Thyroid gland (tissue), 4 donors: ENCODE results near the gene CIRBP. TPM values are rescaled to one million over a fixed set of nuclear protein-coding genes. Genes with fewer than 3 reads are reported as not detected.

Experiments used
- DNase-seq, 2 donors: peaks; one replicate each; pipeline ENCODE4 v3.0.0-alpha.2; 2019
- H3K27ac ChIP-seq, 3 donors: fragments of 200-600 bp; sonication (generic); 1 replicate in 2 of 3; 2 replicates in 1 of 3; pipeline ENCODE4 v1.5.1; 2016 to 2019; ENCODE audit warnings: mild to moderate bottlenecking in 1 of 3, moderate library complexity in 1 of 3
- H3K27me3 ChIP-seq: fragments of 200-600 bp; sonication (generic); one replicate; pipeline ENCODE4 v1.5.1; 2019
- H3K36me3 ChIP-seq, 2 donors: fragments of 200-600 bp; sonication (generic); one replicate each; pipeline ENCODE4 v1.5.1; 2016 to 2019
- H3K4me1 ChIP-seq, 2 donors: fragments of 200-600 bp; sonication (generic); one replicate each; pipeline ENCODE4 v1.5.1; 2017 to 2019
- H3K4me3 ChIP-seq, 3 donors: fragments of 200-600 bp; sonication (generic); replicated peaks in 1 of 3; 1 replicate in 2 of 3; 2 replicates in 1 of 3; pipeline ENCODE4 v1.5.1; 2016; ENCODE audit warnings: mild to moderate bottlenecking in 1 of 3
- H3K9me3 ChIP-seq: fragments of 200-600 bp; sonication (generic); one replicate; pipeline ENCODE4 v1.5.1; 2017
- CTCF ChIP-seq, 6 experiments: fragments of 200-600 bp in 3 of 6; fragments of 450-650 bp in 3 of 6; sonication (generic) in 3 of 6; IDR thresholded peaks; one replicate each; pipeline ENCODE4 v1.5.1; 2016 to 2019; ENCODE audit warnings: antibody characterized with exemption in 6 of 6, mild to moderate bottlenecking in 2 of 6, inconsistent platforms in 1 of 6, moderate library complexity in 1 of 6
- POLR2A ChIP-seq, 2 donors: fragments of 450-650 bp; IDR thresholded peaks; one replicate each; pipeline ENCODE4 v1.6.1; 2017; ENCODE audit warnings: antibody characterized with exemption in 2 of 2, mild to moderate bottlenecking in 2 of 2, moderate library complexity in 1 of 2
- WGBS, 2 donors: methylation state at CpG; one replicate each; pipeline ENCODE4 v1.1.5; 2017; 5-methylcytosine and 5-hydroxymethylcytosine counted together
- intact Hi-C: fragments of 100-400 bp; cut with DNase I; formaldehyde crosslinking; loops from one replicate; pipeline ENCODE4 v1.15.1; 2023
- total RNA-seq, 4 donors: library from RNA; depleted of rRNA; stranded (reverse); fragments of >200 nt; gene quantifications; one replicate each; pipeline ENCODE4 v1.2.3, GENCODE V29; 2016

Gene CIRBP
- total RNA-seq, 4 donors from 2014 or later, result 679 to 1,194 (median 893) TPM

- no peak for TF ChIP-seq CTCF (IDR thresholded peaks at IDR 0.05)
- TF ChIP-seq POLR2A (IDR thresholded peaks at IDR 0.05), result no peak
- no peaks in the 10 kb centered on the region for H3K9me3 ChIP-seq
- intact Hi-C loops, result loop anchor here (10.0 kb wide), 1 partner anchor 238 kb away; the partner anchor contains the start of gene PLK5
- WGBS, 2 donors, result 52 to 54% methylated on average over 14 to 15 of the region's 38 CpGs
- no peaks in the 10 kb centered on the region for H3K36me3 ChIP-seq
- no peaks in the 10 kb centered on the region for H3K27me3 ChIP-seq
- no peaks in the 10 kb centered on the region for H3K4me1 ChIP-seq
- H3K4me3 ChIP-seq, result no peak overlapping the region
- H3K27ac ChIP-seq, result no peak overlapping the region
- DNase-seq, result no peak
These were observed 17.6 kb downstream of the CIRBP start for GRCh38 chr19:1286487-1287353.

GRCh38 chr19:1287354-1288225 is 18.5 kb downstream of the CIRBP start:
- no peaks in the 10 kb centered on the region for H3K4me1 ChIP-seq
- intact Hi-C loops, result loop anchor here (10.0 kb wide), 1 partner anchor 237 kb away; the partner anchor contains the start of gene PLK5
- no peaks in the 10 kb centered on the region for H3K36me3 ChIP-seq
- no peak for DNase-seq
- no peaks in the 10 kb centered on the region for H3K9me3 ChIP-seq
- no peak for TF ChIP-seq CTCF (IDR thresholded peaks at IDR 0.05)
- no peak for TF ChIP-seq POLR2A (IDR thresholded peaks at IDR 0.05)
- H3K27ac ChIP-seq, result no peak overlapping the region
- no peaks in the 10 kb centered on the region for H3K27me3 ChIP-seq
- no peak overlapping the region for H3K4me3 ChIP-seq
- 45 to 46% methylated on average over 12 to 42 of the region's 55 CpGs for WGBS, 2 donors

GRCh38 chr19:1288226-1288612 is 19.1 kb downstream of the CIRBP start:
- TF ChIP-seq CTCF (IDR thresholded peaks at IDR 0.05), result no peak
- TF ChIP-seq POLR2A (IDR thresholded peaks at IDR 0.05), result no peak
- intact Hi-C loops, result loop anchor here (10.0 kb wide), 1 partner anchor 237 kb away; the partner anchor contains the start of gene PLK5
- Histone ChIP-seq H3K27me3 (no peaks in the 10 kb centered on the region), H3K9me3 (no peaks in the 10 kb centered on the region), H3K4me1 (no peaks in the 10 kb centered on the region), H3K36me3 (no peaks in the 10 kb centered on the region), H3K4me3 (no peak overlapping the region), H3K27ac (no peak overlapping the region)
- 90 to 91% methylated on average over 15 to 16 of the region's 18 CpGs for WGBS, 2 donors
- DNase-seq, result no peak

- WGBS, 2 donors, result 88 to 96% methylated on average over 14 of the region's 41 CpGs
- H3K36me3 ChIP-seq, result no peaks in the 10 kb centered on the region
- H3K27me3 ChIP-seq, result no peaks in the 10 kb centered on the region
- no peaks in the 10 kb centered on the region for H3K4me1 ChIP-seq
- intact Hi-C loops, result loop anchor here (10.0 kb wide), 1 partner anchor 236 kb away; the partner anchor contains the start of gene PLK5
- H3K4me3 ChIP-seq, result no peak overlapping the region
- no peak for TF ChIP-seq CTCF (IDR thresholded peaks at IDR 0.05)
- no peak for TF ChIP-seq POLR2A (IDR thresholded peaks at IDR 0.05)
- no peak for DNase-seq
- H3K27ac ChIP-seq, result no peak overlapping the region
- no peaks in the 10 kb centered on the region for H3K9me3 ChIP-seq
These were observed 19.9 kb downstream of the CIRBP start for GRCh38 chr19:1288833-1289685.
